HepG2 (cell line): ENCODE data around the gene CHN2. TPM values are rescaled to one million over a fixed set of nuclear protein-coding genes. Genes with fewer than 3 reads are reported as not detected.

Experiments used
- ARHGAP35 ChIP-seq: sonication (generic); formaldehyde crosslinking; IDR thresholded peaks from 2 replicates; pipeline ENCODE4 v1.9.0; 2022; ENCODE audit warnings: mild to moderate bottlenecking, inconsistent platforms, moderate library complexity, missing genetic modification reagents, borderline replicate concordance
- BRCA1 ChIP-seq: sonication (generic); formaldehyde crosslinking; IDR thresholded peaks from 2 replicates; pipeline ENCODE4 v1.4.0; 2020; ENCODE audit warnings: missing genetic modification reagents
- GFI1 ChIP-seq: sonication (generic); formaldehyde crosslinking; IDR thresholded peaks from 2 replicates; pipeline ENCODE4 v1.5.0; 2020; ENCODE audit warnings: missing genetic modification reagents, mild to moderate bottlenecking, borderline replicate concordance
- HDAC2 ChIP-seq: sonication (generic); formaldehyde crosslinking; IDR thresholded peaks from 2 replicates; pipeline ENCODE4 v1.4.0; 2020; ENCODE audit warnings: missing genetic modification reagents
- IRX3 ChIP-seq: sonication (generic); formaldehyde crosslinking; IDR thresholded peaks from 2 replicates; pipeline ENCODE4 v1.8.1; 2023; ENCODE audit warnings: mild to moderate bottlenecking, low read depth, missing genetic modification reagents, borderline replicate concordance
- MBNL3 ChIP-seq: fragments of 250-450 bp; sonication (Bioruptor Pico); conservative IDR thresholded peaks from 2 replicates; pipeline ENCODE4 v1.8.0; 2022; ENCODE audit warnings: mild to moderate bottlenecking, inconsistent platforms
- MTF2 ChIP-seq: sonication (generic); formaldehyde crosslinking; IDR thresholded peaks from 2 replicates; pipeline ENCODE4 v1.5.0; 2020; ENCODE audit warnings: missing genetic modification reagents, borderline replicate concordance
- REL ChIP-seq: sonication (generic); formaldehyde crosslinking; conservative IDR thresholded peaks from 2 replicates; pipeline ENCODE4 v1.8.0; 2022; ENCODE audit warnings: mild to moderate bottlenecking, missing genetic modification reagents, moderate library complexity
- RFXAP ChIP-seq: sonication (generic); formaldehyde crosslinking; IDR thresholded peaks from 2 replicates; pipeline ENCODE4 v1.4.0; 2020; ENCODE audit warnings: missing genetic modification reagents, borderline replicate concordance
- RNF2 ChIP-seq: fragments of 450-650 bp; conservative IDR thresholded peaks from 2 replicates; pipeline ENCODE4 v1.6.1; 2016; ENCODE audit warnings: low read depth
- ZFP1 ChIP-seq: IDR thresholded peaks from 2 replicates; pipeline ENCODE4 v1.6.1; 2016
- ZFP41 ChIP-seq: sonication (generic); formaldehyde crosslinking; IDR thresholded peaks from 2 replicates; pipeline ENCODE4 v1.4.0; 2020; ENCODE audit warnings: mild to moderate bottlenecking, missing genetic modification reagents, borderline replicate concordance
- ZNF251 ChIP-seq: sonication (generic); formaldehyde crosslinking; IDR thresholded peaks from 2 replicates; pipeline ENCODE4 v1.9.0; 2021; ENCODE audit warnings: mild to moderate bottlenecking, missing genetic modification reagents
- ZNF350 ChIP-seq: sonication (generic); formaldehyde crosslinking; IDR thresholded peaks from 2 replicates; pipeline ENCODE4 v1.4.0; 2020; ENCODE audit warnings: mild to moderate bottlenecking, low read depth, missing genetic modification reagents, borderline replicate concordance
- polyA plus RNA-seq, 8 experiments: library from polyadenylated mRNA; depleted of rRNA in 3 of 8; stranded (reverse) in 7 of 8; unstranded in 1 of 8; fragments of >200 nt; fragmentation: Illumina TruSeq in 4 of 8; extraction: Trizol in 4 of 8; gene quantifications; 2 replicates each; pipeline versions ENCODE4 v1.2.1 to v1.2.3, GENCODE V29; 2011 to 2016; ENCODE audit warnings: low read depth in 4 of 8, missing spikeins in 1 of 8, mixed read lengths in 1 of 8; ENCODE audit not compliant: insufficient read depth in 1 of 8
- total RNA-seq, 5 experiments: library from RNA; depleted of rRNA; stranded (reverse); fragments of >200 nt; fragmentation: Illumina TruSeq; extraction: Trizol; gene quantifications; 2 replicates each; pipeline ENCODE4 v1.2.3, GENCODE V29; 2016; ENCODE audit warnings: low read depth in 1 of 5
- TF ChIP-seq, protein P1 (sequence below): sonication (generic); formaldehyde crosslinking; IDR thresholded peaks from 2 replicates; pipeline ENCODE4 v1.4.0; 2020; ENCODE audit warnings: mild to moderate bottlenecking, missing genetic modification reagents
- TF ChIP-seq, protein P2 (sequence below): sonication (generic); formaldehyde crosslinking; IDR thresholded peaks from 2 replicates; pipeline ENCODE4 v1.9.0; 2021; ENCODE audit warnings: missing genetic modification reagents, borderline replicate concordance
- TF ChIP-seq, protein P3 (sequence below): sonication (generic); formaldehyde crosslinking; IDR thresholded peaks from 2 replicates; pipeline ENCODE4 v1.4.0; 2020; ENCODE audit warnings: missing genetic modification reagents
- TF ChIP-seq, protein P4 (sequence below): sonication (generic); formaldehyde crosslinking; IDR thresholded peaks from 2 replicates; pipeline ENCODE4 v1.8.1; 2023; ENCODE audit warnings: mild to moderate bottlenecking, missing genetic modification reagents, borderline replicate concordance
- TF ChIP-seq, protein P5 (sequence below): sonication (generic); formaldehyde crosslinking; IDR thresholded peaks from 2 replicates; pipeline ENCODE4 v1.4.0; 2020; ENCODE audit warnings: missing genetic modification reagents, borderline replicate concordance
- TF ChIP-seq, protein P6 (sequence below): sonication (generic); formaldehyde crosslinking; IDR thresholded peaks from 2 replicates; pipeline ENCODE4 v1.5.0; 2020; ENCODE audit warnings: missing genetic modification reagents, mild to moderate bottlenecking, borderline replicate concordance

Gene CHN2
- total and polyA plus RNA-seq, 2 of the 13 experiments (the other 11 are each of a cell fraction or from before 2014, with no cell fraction given) = 23.5 to 30.5 TPM

DNA sequence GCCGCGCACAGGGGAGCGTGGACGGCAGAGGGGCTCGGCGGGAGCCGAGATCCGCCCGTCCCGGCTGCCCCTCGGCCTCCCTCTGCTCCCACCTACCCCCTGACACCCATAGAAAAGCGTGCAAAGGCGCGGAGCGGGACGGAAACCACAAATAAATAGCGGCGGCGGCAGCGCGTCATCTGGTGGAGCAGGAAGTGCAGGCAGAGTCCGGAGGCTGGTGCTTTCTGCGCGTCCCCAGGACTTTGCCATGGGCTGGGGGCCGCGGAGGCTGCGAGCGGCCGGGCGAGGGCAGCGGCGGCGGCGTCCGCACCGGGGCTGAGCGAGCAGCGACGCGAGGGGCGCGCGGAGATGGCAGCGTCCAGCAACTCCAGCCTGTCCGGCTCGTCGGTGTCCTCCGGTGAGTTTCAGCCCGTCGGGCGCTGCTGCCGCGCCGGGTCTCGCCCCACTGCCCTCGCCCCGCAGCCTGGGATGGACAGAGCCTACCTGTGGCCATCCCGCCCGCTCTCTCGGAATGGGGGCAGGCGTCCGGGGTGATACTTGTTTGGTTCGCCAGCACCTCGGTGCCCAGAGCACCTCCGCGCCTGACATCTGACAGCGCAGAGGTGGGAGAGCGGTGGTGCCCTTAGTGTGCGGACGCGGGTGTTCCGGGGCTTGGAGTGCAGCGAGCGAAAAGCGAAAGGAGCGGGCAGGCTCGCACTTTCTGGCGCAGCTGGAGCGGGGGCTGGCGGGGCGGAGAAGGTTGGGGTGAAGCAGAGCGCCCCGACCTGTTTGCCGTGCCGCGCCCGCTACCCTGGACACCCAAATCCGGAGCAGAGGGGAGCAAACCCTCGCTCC, at the start of gene CHN2 (continued):
- TF ChIP-seq MBNL3 (CRISPR knock-in tag) = no peak
- TF ChIP-seq HDAC2 (CRISPR knock-in tag) = peak; percentile 30; the same call in 1 of the 2 replicates
- no peak for TF ChIP-seq ZFP1 (CRISPR knock-in tag)
- peak; percentile 83; the same call in 1 of the 2 replicates for TF ChIP-seq REL
- no peak for TF ChIP-seq ARHGAP35 (CRISPR knock-in tag)
- TF ChIP-seq, protein P1, sequence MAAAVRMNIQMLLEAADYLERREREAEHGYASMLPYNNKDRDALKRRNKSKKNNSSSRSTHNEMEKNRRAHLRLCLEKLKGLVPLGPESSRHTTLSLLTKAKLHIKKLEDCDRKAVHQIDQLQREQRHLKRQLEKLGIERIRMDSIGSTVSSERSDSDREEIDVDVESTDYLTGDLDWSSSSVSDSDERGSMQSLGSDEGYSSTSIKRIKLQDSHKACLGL (CRISPR knock-in tag) = peak; percentile 82
- TF ChIP-seq, protein P2, sequence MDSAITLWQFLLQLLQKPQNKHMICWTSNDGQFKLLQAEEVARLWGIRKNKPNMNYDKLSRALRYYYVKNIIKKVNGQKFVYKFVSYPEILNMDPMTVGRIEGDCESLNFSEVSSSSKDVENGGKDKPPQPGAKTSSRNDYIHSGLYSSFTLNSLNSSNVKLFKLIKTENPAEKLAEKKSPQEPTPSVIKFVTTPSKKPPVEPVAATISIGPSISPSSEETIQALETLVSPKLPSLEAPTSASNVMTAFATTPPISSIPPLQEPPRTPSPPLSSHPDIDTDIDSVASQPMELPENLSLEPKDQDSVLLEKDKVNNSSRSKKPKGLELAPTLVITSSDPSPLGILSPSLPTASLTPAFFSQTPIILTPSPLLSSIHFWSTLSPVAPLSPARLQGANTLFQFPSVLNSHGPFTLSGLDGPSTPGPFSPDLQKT (CRISPR knock-in tag) = no peak
- no peak; the same call in 1 of the 2 replicates for TF ChIP-seq RFXAP (CRISPR knock-in tag)
- no peak for TF ChIP-seq ZFP41 (CRISPR knock-in tag)
- TF ChIP-seq BRCA1 = no peak
- TF ChIP-seq, protein P3, sequence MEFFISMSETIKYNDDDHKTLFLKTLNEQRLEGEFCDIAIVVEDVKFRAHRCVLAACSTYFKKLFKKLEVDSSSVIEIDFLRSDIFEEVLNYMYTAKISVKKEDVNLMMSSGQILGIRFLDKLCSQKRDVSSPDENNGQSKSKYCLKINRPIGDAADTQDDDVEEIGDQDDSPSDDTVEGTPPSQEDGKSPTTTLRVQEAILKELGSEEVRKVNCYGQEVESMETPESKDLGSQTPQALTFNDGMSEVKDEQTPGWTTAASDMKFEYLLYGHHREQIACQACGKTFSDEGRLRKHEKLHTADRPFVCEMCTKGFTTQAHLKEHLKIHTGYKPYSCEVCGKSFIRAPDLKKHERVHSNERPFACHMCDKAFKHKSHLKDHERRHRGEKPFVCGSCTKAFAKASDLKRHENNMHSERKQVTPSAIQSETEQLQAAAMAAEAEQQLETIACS (CRISPR knock-in tag) = peak; percentile 36; the same call in 1 of the 2 replicates
- no peak for TF ChIP-seq RNF2
- no peak; the same call in 1 of the 2 replicates for TF ChIP-seq ZNF350 (CRISPR knock-in tag)
- TF ChIP-seq ZNF251 (CRISPR knock-in tag) = no peak
- TF ChIP-seq, protein P4, sequence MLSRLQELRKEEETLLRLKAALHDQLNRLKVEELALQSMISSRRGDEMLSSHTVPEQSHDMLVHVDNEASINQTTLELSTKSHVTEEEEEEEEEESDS (CRISPR knock-in tag) = no peak
- TF ChIP-seq GFI1 (CRISPR knock-in tag) = peak; percentile 38; the same call in 1 of the 2 replicates
- TF ChIP-seq MTF2 (CRISPR knock-in tag) = no peak
- 0 out of 2 replicates have a peak, but pooled peaks have one; percentile 15 for TF ChIP-seq IRX3
- TF ChIP-seq, protein P5, sequence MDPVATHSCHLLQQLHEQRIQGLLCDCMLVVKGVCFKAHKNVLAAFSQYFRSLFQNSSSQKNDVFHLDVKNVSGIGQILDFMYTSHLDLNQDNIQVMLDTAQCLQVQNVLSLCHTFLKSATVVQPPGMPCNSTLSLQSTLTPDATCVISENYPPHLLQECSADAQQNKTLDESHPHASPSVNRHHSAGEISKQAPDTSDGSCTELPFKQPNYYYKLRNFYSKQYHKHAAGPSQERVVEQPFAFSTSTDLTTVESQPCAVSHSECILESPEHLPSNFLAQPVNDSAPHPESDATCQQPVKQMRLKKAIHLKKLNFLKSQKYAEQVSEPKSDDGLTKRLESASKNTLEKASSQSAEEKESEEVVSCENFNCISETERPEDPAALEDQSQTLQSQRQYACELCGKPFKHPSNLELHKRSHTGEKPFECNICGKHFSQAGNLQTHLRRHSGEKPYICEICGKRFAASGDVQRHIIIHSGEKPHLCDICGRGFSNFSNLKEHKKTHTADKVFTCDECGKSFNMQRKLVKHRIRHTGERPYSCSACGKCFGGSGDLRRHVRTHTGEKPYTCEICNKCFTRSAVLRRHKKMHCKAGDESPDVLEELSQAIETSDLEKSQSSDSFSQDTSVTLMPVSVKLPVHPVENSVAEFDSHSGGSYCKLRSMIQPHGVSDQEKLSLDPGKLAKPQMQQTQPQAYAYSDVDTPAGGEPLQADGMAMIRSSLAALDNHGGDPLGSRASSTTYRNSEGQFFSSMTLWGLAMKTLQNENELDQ (CRISPR knock-in tag) = no peak
- TF ChIP-seq, protein P6, sequence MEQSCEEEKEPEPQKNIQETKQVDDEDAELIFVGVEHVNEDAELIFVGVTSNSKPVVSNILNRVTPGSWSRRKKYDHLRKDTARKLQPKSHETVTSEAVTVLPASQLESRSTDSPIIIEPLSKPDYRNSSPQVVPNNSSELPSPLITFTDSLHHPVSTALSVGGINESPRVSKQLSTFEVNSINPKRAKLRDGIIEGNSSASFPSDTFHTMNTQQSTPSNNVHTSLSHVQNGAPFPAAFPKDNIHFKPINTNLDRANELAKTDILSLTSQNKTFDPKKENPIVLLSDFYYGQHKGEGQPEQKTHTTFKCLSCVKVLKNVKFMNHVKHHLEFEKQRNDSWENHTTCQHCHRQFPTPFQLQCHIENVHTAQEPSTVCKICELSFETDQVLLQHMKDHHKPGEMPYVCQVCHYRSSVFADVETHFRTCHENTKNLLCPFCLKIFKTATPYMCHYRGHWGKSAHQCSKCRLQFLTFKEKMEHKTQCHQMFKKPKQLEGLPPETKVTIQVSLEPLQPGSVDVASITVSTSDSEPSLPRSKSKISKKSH (CRISPR knock-in tag) = no peak; the same call in 1 of the 2 replicates
